H1 (cell line): ENCODE data around the gene DCLRE1A. TPM values are rescaled to one million over a fixed set of nuclear protein-coding genes. Genes with fewer than 3 reads are reported as not detected.

Experiments
- CTCF ChIA-PET: fragments of 300-600 bp; sonication (Branson Sonifier 250); formaldehyde crosslinking; loops from one replicate; lab custom pipeline; 2021; ENCODE audit not compliant: partially characterized antibody; lab: Charles Lee
- POLR2A ChIA-PET: fragments of 300-600 bp; sonication (Branson Sonifier 250); formaldehyde crosslinking; loops from one replicate; lab custom pipeline; 2021; ENCODE audit warnings: inconsistent platforms; ENCODE audit not compliant: partially characterized antibody; lab: Charles Lee
- DNase-seq, 2 experiments: peaks; one replicate each; pipeline versions ENCODE4 v3.0.0 to v3.0.0-alpha.2; 2010 to 2022; ENCODE audit warnings: low spot score in 2 of 2, low read depth in 1 of 2, mixed read lengths in 1 of 2
- FAIRE-seq: peaks from 2 replicates; lab custom pipeline; 2011; peaks lifted over from hg19 to GRCh38; lab: Jason Lieb, UNC
- H2AFZ ChIP-seq: 2 replicates; pipeline ENCODE4 v1.8.1; 2012; ENCODE audit warnings: low read length, inconsistent platforms
- H2AK5ac ChIP-seq: 2 replicates; pipeline ENCODE4 v1.6.1; 2013; ENCODE audit warnings: low read depth, low read length
- H2BK120ac ChIP-seq: replicated peaks from 2 replicates; pipeline ENCODE3; 2013; ENCODE audit warnings: low read depth, low read length, inconsistent platforms
- H2BK12ac ChIP-seq: 2 replicates; pipeline ENCODE4 v1.6.1; 2013; ENCODE audit warnings: low read depth, low read length
- H2BK15ac ChIP-seq: 2 replicates; pipeline ENCODE4 v1.6.1; 2013; ENCODE audit warnings: low read length
- H2BK20ac ChIP-seq: 2 replicates; pipeline ENCODE4 v1.6.1; 2013; ENCODE audit warnings: low read length
- H2BK5ac ChIP-seq: 2 replicates; pipeline ENCODE4 v1.6.1; 2013; ENCODE audit warnings: low read depth, low read length
- H3K14ac ChIP-seq: 2 replicates; pipeline ENCODE4 v1.6.1; 2013; ENCODE audit warnings: inconsistent platforms; ENCODE audit not compliant: insufficient read length
- H3K18ac ChIP-seq: 2 replicates; pipeline ENCODE4 v1.6.1; 2013; ENCODE audit warnings: low read length; ENCODE audit errors: extremely low read depth
- H3K23ac ChIP-seq: 2 replicates; pipeline ENCODE4 v1.6.1; 2013; ENCODE audit warnings: inconsistent platforms; ENCODE audit not compliant: insufficient read length
- H3K23me2 ChIP-seq: 2 replicates; pipeline ENCODE4 v1.6.1; 2013; ENCODE audit warnings: low read depth, low read length
- H3K27ac ChIP-seq: 2 replicates; pipeline ENCODE4 v1.6.1; 2011; ENCODE audit warnings: low read depth, low read length, inconsistent platforms
- H3K27me3 ChIP-seq, 4 experiments: replicated peaks in 1 of 4; 1 replicate in 1 of 4; 2 replicates in 3 of 4; pipeline versions ENCODE4 v1.6.1 to v1.8.1; 2011 to 2013; ENCODE audit warnings: low read length in 3 of 4, mild to moderate bottlenecking in 3 of 4, inconsistent platforms in 2 of 4, mixed read lengths in 2 of 4, moderate library complexity in 1 of 4; ENCODE audit not compliant: control insufficient read depth in 3 of 4, insufficient read depth in 3 of 4; ENCODE audit errors: extremely low read depth in 1 of 4
- H3K36me3 ChIP-seq, 4 experiments: 2 replicates each; pipeline versions ENCODE4 v1.6.1 to v1.8.1; 2011 to 2013; ENCODE audit warnings: mild to moderate bottlenecking in 4 of 4, low read length in 3 of 4, moderate library complexity in 2 of 4, control low read depth in 1 of 4, inconsistent platforms in 1 of 4; ENCODE audit not compliant: insufficient read depth in 4 of 4, control insufficient read depth in 2 of 4
- H3K4ac ChIP-seq: replicated peaks from 2 replicates; pipeline ENCODE3; 2013; ENCODE audit warnings: low read length, low read depth, mixed read lengths, inconsistent platforms; ENCODE audit not compliant: insufficient read length
- H3K4me1 ChIP-seq, 4 experiments: replicated peaks in 1 of 4; 1 replicate in 1 of 4; 2 replicates in 3 of 4; pipeline versions ENCODE4 v1.6.1 to v1.8.1; 2011 to 2013; ENCODE audit warnings: low read length in 3 of 4, inconsistent platforms in 2 of 4, mixed read lengths in 1 of 4; ENCODE audit not compliant: insufficient read depth in 4 of 4, control insufficient read depth in 3 of 4
- H3K4me2 ChIP-seq, 2 experiments: 2 replicates each; pipeline versions ENCODE4 v1.6.1 to v1.8.1; 2011 to 2013; ENCODE audit warnings: low read depth in 2 of 2, low read length in 2 of 2, control low read depth in 1 of 2, inconsistent platforms in 1 of 2, mild to moderate bottlenecking in 1 of 2; ENCODE audit not compliant: insufficient read depth in 1 of 2
- H3K4me3 ChIP-seq, 4 experiments: fragments of 200-600, 300-600 bp in 1 of 4; sonication (generic), shearing (Covaris generic), sonication (Bioruptor Twin) in 1 of 4; 2 replicates each; pipeline versions ENCODE4 v1.5.1 to v1.8.1; 2011 to 2016; ENCODE audit warnings: low read length in 4 of 4, low read depth in 3 of 4, control low read depth in 2 of 4, inconsistent platforms in 2 of 4, mild to moderate bottlenecking in 2 of 4, mixed read lengths in 1 of 4, moderate library complexity in 1 of 4; ENCODE audit not compliant: insufficient read depth in 2 of 4; ENCODE audit errors: extremely low read depth in 1 of 4
- H3K56ac ChIP-seq: replicated peaks from 2 replicates; pipeline ENCODE3; 2013; ENCODE audit warnings: low read depth, mild to moderate bottlenecking, mixed read lengths, low read length, inconsistent platforms; ENCODE audit not compliant: insufficient read length
- H3K79me1 ChIP-seq: 2 replicates; pipeline ENCODE4 v1.6.1; 2013; ENCODE audit warnings: low read depth, low read length, control low read depth
- H3K79me2 ChIP-seq, 2 experiments: 2 replicates each; pipeline versions ENCODE4 v1.6.1 to v1.8.1; 2012 to 2013; ENCODE audit warnings: low read length in 2 of 2, mild to moderate bottlenecking in 2 of 2, inconsistent platforms in 1 of 2; ENCODE audit not compliant: insufficient read depth in 2 of 2, control insufficient read depth in 1 of 2
- H3K9ac ChIP-seq, 4 experiments: replicated peaks in 1 of 4; 1 replicate in 1 of 4; 2 replicates in 3 of 4; pipeline versions ENCODE4 v1.6.1 to v1.8.1; 2011 to 2013; ENCODE audit warnings: low read depth in 3 of 4, low read length in 3 of 4, control low read depth in 2 of 4, mild to moderate bottlenecking in 2 of 4, moderate library complexity in 2 of 4, inconsistent platforms in 1 of 4; ENCODE audit errors: extremely low read depth in 1 of 4
- H3K9me3 ChIP-seq, 2 experiments: 2 replicates each; pipeline versions ENCODE4 v1.6.1 to v1.8.1; 2012 to 2013; ENCODE audit warnings: mild to moderate bottlenecking in 2 of 2, moderate library complexity in 2 of 2, control low read depth in 1 of 2, inconsistent platforms in 1 of 2, low read depth in 1 of 2, low read length in 1 of 2, mixed read lengths in 1 of 2; ENCODE audit not compliant: insufficient read depth in 2 of 2
- H4K20me1 ChIP-seq, 2 experiments: replicated peaks in 1 of 2; 2 replicates each; pipeline versions ENCODE3 to v1.8.1; 2011 to 2013; ENCODE audit warnings: inconsistent platforms in 2 of 2, low read length in 2 of 2, mild to moderate bottlenecking in 1 of 2; ENCODE audit not compliant: insufficient read depth in 2 of 2, control insufficient read depth in 1 of 2
- H4K5ac ChIP-seq: 2 replicates; pipeline ENCODE4 v1.6.1; 2013; ENCODE audit warnings: low read length, low read depth, mixed read lengths, inconsistent platforms; ENCODE audit not compliant: insufficient read length
- H4K8ac ChIP-seq: 2 replicates; pipeline ENCODE4 v1.8.0; 2013; ENCODE audit warnings: mild to moderate bottlenecking, moderate library complexity, low read length, inconsistent platforms; ENCODE audit not compliant: insufficient read depth; ENCODE audit errors: extremely low read depth
- H4K91ac ChIP-seq: replicated peaks from 2 replicates; pipeline ENCODE3; 2013; ENCODE audit warnings: low read length, mixed read lengths, inconsistent platforms; ENCODE audit not compliant: insufficient read length
- GABPA ChIP-seq: IDR thresholded peaks from 2 replicates; pipeline ENCODE4 v1.6.1; 2011; ENCODE audit warnings: mild to moderate bottlenecking, low read length, moderate library complexity, borderline replicate concordance; ENCODE audit not compliant: insufficient read depth
- KDM4A ChIP-seq: IDR thresholded peaks from one replicate; pipeline ENCODE4 v1.7.1; 2012; ENCODE audit warnings: low read depth, mild to moderate bottlenecking, moderate library complexity, low read length, inconsistent platforms; ENCODE audit not compliant: severe bottlenecking
- MAFK ChIP-seq: IDR thresholded peaks from 2 replicates; pipeline ENCODE4 v1.6.1; 2012; ENCODE audit warnings: low read depth, mild to moderate bottlenecking, improper control_type of control experiment, low read length
- SAP30 ChIP-seq: fragments of 300-600 bp; sonication (generic); IDR thresholded peaks from 2 replicates; pipeline ENCODE4 v1.7.1; 2012; ENCODE audit warnings: low read length, moderate library complexity, mild to moderate bottlenecking, inconsistent platforms; ENCODE audit not compliant: insufficient read depth, insufficient replicate concordance
- TCF12 ChIP-seq: IDR thresholded peaks from 2 replicates; pipeline ENCODE4 v1.6.1; 2011; ENCODE audit warnings: low read depth, mild to moderate bottlenecking, low read length
- WGBS, 2 experiments: shearing (Covaris generic) in 1 of 2; methylation state at CpG; one replicate each; pipeline versions ENCODE4 v1.1.6 to v1.1.7; 2013 to 2015; ENCODE audit warnings: low lambda C conversion rate in 2 of 2, mixed read lengths in 2 of 2, inconsistent platforms in 1 of 2, low coverage in 1 of 2, missing lambda C conversion rate in 1 of 2; ENCODE audit not compliant: insufficient replicate concordance in 2 of 2, insufficient coverage in 1 of 2, insufficient read length in 1 of 2; ENCODE audit errors: extremely low coverage in 1 of 2, missing lambda C conversion rate in 1 of 2; 5-methylcytosine and 5-hydroxymethylcytosine counted together
- polyA plus RNA-seq, 7 experiments: library from polyadenylated mRNA; depleted of rRNA in 3 of 7; stranded (reverse) in 5 of 7; unstranded in 2 of 7; fragments of >200 nt in 5 of 7; fragments of 200-250 nt in 2 of 7; gene quantifications; 1 replicate in 5 of 7; 2 replicates in 1 of 7; 4 replicates in 1 of 7; pipeline versions ENCODE4 v1.2.1 to v1.2.3, GENCODE V29; 2011 to 2013; ENCODE audit warnings: missing spikeins in 2 of 7, mixed read lengths in 2 of 7
- total RNA-seq: library from RNA; stranded (reverse); fragmentation: NEBNext Ultra II Directional; extraction: Animal tissue kit (Norgen Biotek cat#: 25700); gene quantifications from 2 replicates; pipeline ENCODE4 v1.2.1, GENCODE V29; 2021
- TF ChIP-seq, protein P1 (sequence below): IDR thresholded peaks from 2 replicates; pipeline ENCODE4 v1.6.1; 2012; ENCODE audit warnings: inconsistent platforms
- TF ChIP-seq, protein P2 (sequence below): IDR thresholded peaks from 2 replicates; pipeline ENCODE4 v1.6.1; 2012; ENCODE audit warnings: low read length, inconsistent platforms

Gene DCLRE1A
- total and polyA plus RNA-seq, 2 of the 8 experiments (the other 6 are each of a cell fraction or from before 2014, with no cell fraction given): 8.1 to 10.1 TPM

DNA sequence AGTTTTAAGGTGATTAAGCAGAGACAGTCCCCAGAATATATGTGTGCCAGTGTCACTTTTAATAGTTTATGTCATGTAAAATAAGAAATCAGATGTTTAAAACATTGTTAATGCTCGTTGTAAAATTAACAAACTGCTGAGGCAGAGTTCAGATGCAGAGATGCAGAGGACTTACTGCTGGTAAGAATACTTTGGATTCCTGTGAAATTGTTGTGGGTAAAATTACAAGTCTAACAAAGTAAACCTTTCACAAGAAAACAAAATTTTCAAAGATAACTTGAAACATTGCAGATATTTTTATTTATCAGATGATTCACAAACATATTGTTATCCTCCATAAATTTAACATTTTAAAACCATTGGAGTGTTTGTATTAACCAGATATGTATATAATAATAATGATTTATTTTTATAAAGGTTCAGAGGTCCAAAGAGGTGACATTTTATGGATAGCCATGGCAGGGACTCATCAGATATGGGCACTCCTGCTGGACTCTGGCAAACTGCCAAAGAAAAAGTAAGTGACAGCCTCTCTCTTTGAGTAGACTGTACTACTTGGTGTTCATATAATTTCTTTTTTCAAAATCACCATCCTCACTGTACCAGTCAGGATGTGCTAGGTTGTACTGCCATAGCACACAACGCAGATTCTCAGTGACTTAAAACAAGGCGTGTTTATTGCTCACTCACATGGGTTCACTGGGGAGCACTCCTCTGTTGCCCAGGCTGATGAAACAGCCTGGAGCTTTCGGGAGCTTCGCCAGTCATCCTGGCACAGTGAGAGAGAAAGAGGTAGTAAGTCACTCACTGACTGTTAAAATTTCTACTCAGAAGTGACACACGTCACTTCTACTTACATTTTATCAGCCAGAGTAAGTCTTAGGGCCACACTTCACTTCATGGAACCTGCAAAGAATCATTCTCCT is 44.1 kb upstream of the DCLRE1A start:
- 92% methylated on average over 6 of the region's 6 CpGs; no CpG with 5 or more reads in 1 of the 2 experiments for WGBS, 2 experiments
- no peak overlapping the region for H3K23ac ChIP-seq
- H3K27me3 ChIP-seq: no peaks in the 10 kb centered on the region
- no peak overlapping the region for H3K27ac ChIP-seq
- H3K23me2 ChIP-seq: no peaks in the 10 kb centered on the region
- no peak overlapping the region for H4K91ac ChIP-seq
- no peaks in the 10 kb centered on the region for H3K79me1 ChIP-seq
- TF ChIP-seq MAFK: no peak
- no peak for TF ChIP-seq KDM4A
- TF ChIP-seq SAP30: no peak
- TF ChIP-seq, protein P1, sequence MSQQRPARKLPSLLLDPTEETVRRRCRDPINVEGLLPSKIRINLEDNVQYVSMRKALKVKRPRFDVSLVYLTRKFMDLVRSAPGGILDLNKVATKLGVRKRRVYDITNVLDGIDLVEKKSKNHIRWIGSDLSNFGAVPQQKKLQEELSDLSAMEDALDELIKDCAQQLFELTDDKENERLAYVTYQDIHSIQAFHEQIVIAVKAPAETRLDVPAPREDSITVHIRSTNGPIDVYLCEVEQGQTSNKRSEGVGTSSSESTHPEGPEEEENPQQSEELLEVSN: no peak
- TF ChIP-seq TCF12: no peak
- TF ChIP-seq, protein P2, sequence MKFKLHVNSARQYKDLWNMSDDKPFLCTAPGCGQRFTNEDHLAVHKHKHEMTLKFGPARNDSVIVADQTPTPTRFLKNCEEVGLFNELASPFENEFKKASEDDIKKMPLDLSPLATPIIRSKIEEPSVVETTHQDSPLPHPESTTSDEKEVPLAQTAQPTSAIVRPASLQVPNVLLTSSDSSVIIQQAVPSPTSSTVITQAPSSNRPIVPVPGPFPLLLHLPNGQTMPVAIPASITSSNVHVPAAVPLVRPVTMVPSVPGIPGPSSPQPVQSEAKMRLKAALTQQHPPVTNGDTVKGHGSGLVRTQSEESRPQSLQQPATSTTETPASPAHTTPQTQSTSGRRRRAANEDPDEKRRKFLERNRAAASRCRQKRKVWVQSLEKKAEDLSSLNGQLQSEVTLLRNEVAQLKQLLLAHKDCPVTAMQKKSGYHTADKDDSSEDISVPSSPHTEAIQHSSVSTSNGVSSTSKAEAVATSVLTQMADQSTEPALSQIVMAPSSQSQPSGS: no peak
- TF ChIP-seq GABPA: no peak
- no peak for DNase-seq
- no peaks in the 10 kb centered on the region for H3K4me1 ChIP-seq
- no peak overlapping the region for H3K14ac ChIP-seq
- H3K9ac ChIP-seq: no peak overlapping the region
- ChIA-PET POLR2A (no interaction called here), CTCF (no interaction called here)
- H2AK5ac ChIP-seq: no peak overlapping the region
- no peak for FAIRE-seq
- H3K4me2 ChIP-seq: no peak overlapping the region
- H3K18ac ChIP-seq: no peak overlapping the region
- no peak overlapping the region for H4K8ac ChIP-seq
- H2AFZ ChIP-seq: no peak overlapping the region
- H2BK15ac ChIP-seq: no peak overlapping the region
- H3K4ac ChIP-seq: no peak overlapping the region
- no peak overlapping the region for H2BK12ac ChIP-seq
- H3K79me2 ChIP-seq: no peaks in the 10 kb centered on the region
- no peak overlapping the region for H2BK20ac ChIP-seq
- H3K9me3 ChIP-seq: no peaks in the 10 kb centered on the region
- no peak overlapping the region for H3K4me3 ChIP-seq
- H3K56ac ChIP-seq: no peak overlapping the region
- H2BK120ac ChIP-seq: no peak overlapping the region
- H4K20me1 ChIP-seq: peaks cover 0 to 2% of the 10 kb centered on the region in 2 experiments
- H3K36me3 ChIP-seq: peaks cover 2 to 36% (median 8%) of the 10 kb centered on the region in 4 experiments; a peak in 6 of 8 replicates
- no peak overlapping the region for H4K5ac ChIP-seq
- no peak overlapping the region for H2BK5ac ChIP-seq
